SK-N-MC (cell line): ENCODE measurements around the gene TRIM2.

Source experiments
- EZH2 ChIP-seq: fragments of 200-600 bp; sonication (generic); IDR thresholded peaks from one replicate; pipeline ENCODE4 v1.6.1; 2017; ENCODE audit warnings: antibody characterized with exemption
- POLR2AphosphoS5 ChIP-seq: IDR thresholded peaks from 2 replicates; pipeline ENCODE4 v1.6.1; 2012; ENCODE audit warnings: mild to moderate bottlenecking, low read depth, low read length, borderline replicate concordance

- TF ChIP-seq POLR2AphosphoS5 (no peak), EZH2 (no peak)
Measured at GRCh38 chr4:153294631-153295030, 90.4 kb downstream of the TRIM2 start.
